Lower lobe of right lung (tissue), 2 donors: ENCODE data around the gene MARCHF2. TPM values are rescaled to one million over a fixed set of nuclear protein-coding genes. Genes with fewer than 3 reads are reported as not detected.
A peak's percentile ranks its signal among the peaks of the same experiment; 100 is the strongest.

Source experiments
- ATAC-seq, 2 donors: fragments of 200-7000 bp; cut with Tn5 transposase; one replicate each; pipeline ENCODE4 v1.9.1; 2020 to 2022; ENCODE audit warnings: mild to moderate bottlenecking in 2 of 2, moderate library complexity in 2 of 2
- DNase-seq: peaks from one replicate; pipeline ENCODE4 v3.0.0-alpha.2; 2020
- H3K27ac ChIP-seq: fragments of 200-600 bp; one replicate; pipeline ENCODE4 v1.8.0; 2022
- H3K27me3 ChIP-seq: fragments of 200-600 bp; one replicate; pipeline ENCODE4 v1.8.0; 2022; ENCODE audit warnings: low read depth
- H3K36me3 ChIP-seq: fragments of 200-600 bp; one replicate; pipeline ENCODE4 v1.8.0; 2022; ENCODE audit warnings: mild to moderate bottlenecking
- H3K4me1 ChIP-seq: fragments of 200-600 bp; one replicate; pipeline ENCODE4 v1.8.0; 2022
- H3K4me3 ChIP-seq: fragments of 200-600 bp; one replicate; pipeline ENCODE4 v1.8.0; 2022; ENCODE audit warnings: mild to moderate bottlenecking
- H3K9me3 ChIP-seq: fragments of 200-600 bp; one replicate; pipeline ENCODE4 v1.8.0; 2022
- intact Hi-C: fragments of 100-400 bp; cut with DNase I; formaldehyde crosslinking; loops from one replicate; pipeline ENCODE4 v1.11.0; 2022
- total RNA-seq: library from RNA; stranded (reverse); fragmentation: NEBNext Ultra II Directional; extraction: Animal tissue kit (Norgen Biotek cat#: 25700); gene quantifications from one replicate; pipeline ENCODE4 v1.2.1, GENCODE V29; 2021
- TF ChIP-seq, protein P1 (sequence below): fragments of 200-600 bp; IDR thresholded peaks from one replicate; pipeline ENCODE4 v1.8.0; 2022; ENCODE audit warnings: antibody characterized with exemption, mild to moderate bottlenecking
- donor health status: DM: no; HTN: yes; CAD: no; lungs with severe emphysema.

The MARCHF2 gene
- total RNA-seq, 1 donor from 2014 or later = 60.1 TPM

DNA sequence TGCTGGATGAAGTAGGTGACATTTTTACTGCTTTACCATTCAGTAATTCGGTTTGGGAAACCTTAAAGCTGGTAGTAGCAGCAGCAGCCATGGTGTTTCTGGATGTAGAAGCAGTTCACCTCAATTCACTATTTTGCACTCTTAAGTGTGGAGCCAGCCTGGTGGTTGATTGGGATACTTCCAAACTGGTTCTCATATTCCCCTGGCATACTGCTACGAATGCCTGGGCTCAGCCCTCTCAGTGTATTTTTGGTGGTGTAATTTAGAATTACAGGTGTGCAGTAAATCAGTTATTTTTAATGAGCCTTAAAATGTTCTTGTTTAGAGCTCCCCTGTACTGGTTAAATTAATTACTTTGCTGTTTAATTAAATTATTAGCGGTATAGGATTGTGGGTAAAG lies 44.1 kb downstream of the MARCHF2 start:
- Histone ChIP-seq H3K4me1 (peaks cover 91% of the 10 kb centered on the region), H3K9me3 (no peaks in the 10 kb centered on the region), H3K27me3 (no peaks in the 10 kb centered on the region), H3K27ac (no peak overlapping the region), H3K36me3 (peaks cover 47% of the 10 kb centered on the region), H3K4me3 (no peak overlapping the region)
- TF ChIP-seq, protein P1, sequence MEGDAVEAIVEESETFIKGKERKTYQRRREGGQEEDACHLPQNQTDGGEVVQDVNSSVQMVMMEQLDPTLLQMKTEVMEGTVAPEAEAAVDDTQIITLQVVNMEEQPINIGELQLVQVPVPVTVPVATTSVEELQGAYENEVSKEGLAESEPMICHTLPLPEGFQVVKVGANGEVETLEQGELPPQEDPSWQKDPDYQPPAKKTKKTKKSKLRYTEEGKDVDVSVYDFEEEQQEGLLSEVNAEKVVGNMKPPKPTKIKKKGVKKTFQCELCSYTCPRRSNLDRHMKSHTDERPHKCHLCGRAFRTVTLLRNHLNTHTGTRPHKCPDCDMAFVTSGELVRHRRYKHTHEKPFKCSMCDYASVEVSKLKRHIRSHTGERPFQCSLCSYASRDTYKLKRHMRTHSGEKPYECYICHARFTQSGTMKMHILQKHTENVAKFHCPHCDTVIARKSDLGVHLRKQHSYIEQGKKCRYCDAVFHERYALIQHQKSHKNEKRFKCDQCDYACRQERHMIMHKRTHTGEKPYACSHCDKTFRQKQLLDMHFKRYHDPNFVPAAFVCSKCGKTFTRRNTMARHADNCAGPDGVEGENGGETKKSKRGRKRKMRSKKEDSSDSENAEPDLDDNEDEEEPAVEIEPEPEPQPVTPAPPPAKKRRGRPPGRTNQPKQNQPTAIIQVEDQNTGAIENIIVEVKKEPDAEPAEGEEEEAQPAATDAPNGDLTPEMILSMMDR = no peak
- DNase-seq (no peak), ATAC-seq (no peak)
- intact Hi-C loops = no loop called here

DNA sequence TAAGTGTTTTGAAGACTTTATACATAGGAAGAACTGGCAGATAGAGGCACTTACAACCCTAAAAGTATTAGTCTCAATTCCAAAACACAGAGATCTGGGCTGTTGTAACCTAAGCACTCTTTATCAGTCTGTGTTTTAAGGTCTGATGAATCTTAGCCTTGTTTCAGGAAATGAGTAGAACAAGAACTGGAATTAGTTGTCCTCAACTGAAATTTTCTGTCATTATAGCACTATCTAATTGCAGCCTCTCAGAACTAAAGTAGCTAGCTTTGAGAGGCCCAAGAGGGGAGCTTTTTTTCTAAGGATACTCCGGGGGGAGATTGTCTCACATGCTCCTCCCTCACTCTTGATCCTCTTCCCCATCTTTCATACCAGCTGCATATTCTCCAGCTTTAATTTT lies 44.7 kb downstream of the MARCHF2 start:
- Histone ChIP-seq H3K9me3 (no peaks in the 10 kb centered on the region), H3K4me3 (no peak overlapping the region), H3K4me1 (peaks cover 91% of the 10 kb centered on the region), H3K36me3 (peaks cover 47% of the 10 kb centered on the region), H3K27me3 (no peaks in the 10 kb centered on the region), H3K27ac (no peak overlapping the region)
- DNase-seq = no peak
- ATAC-seq = no peak
- intact Hi-C loops = no loop called here
- TF ChIP-seq, protein P1 = no peak

DNA sequence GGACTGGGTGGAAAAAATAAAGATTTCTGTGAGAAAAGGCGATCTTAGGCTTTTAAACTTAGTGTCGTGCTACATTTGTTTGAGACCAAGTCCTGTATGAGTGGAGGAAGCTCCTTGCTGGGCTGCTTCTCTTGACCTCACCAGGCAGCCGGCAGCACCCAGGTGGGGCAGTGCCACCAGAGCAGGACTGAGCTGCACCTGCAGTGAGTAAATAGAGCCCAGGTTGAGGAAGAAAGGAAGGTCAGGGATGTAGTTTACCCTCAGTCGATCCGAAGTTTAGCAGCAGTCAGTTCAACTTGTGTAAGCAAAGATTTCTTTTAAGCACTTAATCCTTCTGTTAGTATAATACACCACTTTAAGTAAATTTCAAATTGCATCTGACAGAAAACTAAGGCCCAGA lies 45.3 kb downstream of the MARCHF2 start:
- TF ChIP-seq, protein P1 = no peak
- peaks cover 89% of the 10 kb centered on the region for H3K4me1 ChIP-seq
- no peaks in the 10 kb centered on the region for H3K27me3 ChIP-seq
- no peak overlapping the region for H3K4me3 ChIP-seq
- H3K9me3 ChIP-seq = no peaks in the 10 kb centered on the region
- intact Hi-C loops = no loop called here
- H3K27ac ChIP-seq = no peak overlapping the region
- ATAC-seq (peak in 1 of 2 donors; percentile 45), DNase-seq (no peak)
- peaks cover 47% of the 10 kb centered on the region for H3K36me3 ChIP-seq

DNA sequence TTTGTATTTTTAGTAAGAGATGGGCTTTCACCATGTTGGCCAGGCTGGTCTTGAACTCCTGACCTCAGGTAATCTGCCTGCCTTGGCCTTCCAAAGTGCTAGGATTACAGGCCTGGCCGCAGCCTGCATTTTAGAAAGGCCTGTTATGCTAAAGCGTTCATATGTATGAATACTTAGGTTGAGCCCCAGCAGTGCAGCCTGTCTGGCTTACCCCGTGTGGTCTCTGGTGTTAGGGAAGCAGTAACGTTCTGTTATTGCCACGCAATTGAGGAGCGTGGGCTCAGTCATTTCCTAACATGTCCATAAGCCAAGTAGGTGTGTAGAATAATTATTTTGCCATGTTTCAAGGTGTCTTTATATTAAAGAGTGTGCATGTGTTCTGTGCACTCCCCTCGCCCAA lies 46.0 kb downstream of the MARCHF2 start:
- Histone ChIP-seq H3K4me1 (peaks cover 88% of the 10 kb centered on the region), H3K27ac (peak overlapping the region; percentile 57), H3K27me3 (no peaks in the 10 kb centered on the region), H3K36me3 (peaks cover 54% of the 10 kb centered on the region), H3K9me3 (no peaks in the 10 kb centered on the region), H3K4me3 (no peak overlapping the region)
- ATAC-seq = no peak
- no peak for DNase-seq
- TF ChIP-seq, protein P1 = no peak
- intact Hi-C loops = no loop called here

DNA sequence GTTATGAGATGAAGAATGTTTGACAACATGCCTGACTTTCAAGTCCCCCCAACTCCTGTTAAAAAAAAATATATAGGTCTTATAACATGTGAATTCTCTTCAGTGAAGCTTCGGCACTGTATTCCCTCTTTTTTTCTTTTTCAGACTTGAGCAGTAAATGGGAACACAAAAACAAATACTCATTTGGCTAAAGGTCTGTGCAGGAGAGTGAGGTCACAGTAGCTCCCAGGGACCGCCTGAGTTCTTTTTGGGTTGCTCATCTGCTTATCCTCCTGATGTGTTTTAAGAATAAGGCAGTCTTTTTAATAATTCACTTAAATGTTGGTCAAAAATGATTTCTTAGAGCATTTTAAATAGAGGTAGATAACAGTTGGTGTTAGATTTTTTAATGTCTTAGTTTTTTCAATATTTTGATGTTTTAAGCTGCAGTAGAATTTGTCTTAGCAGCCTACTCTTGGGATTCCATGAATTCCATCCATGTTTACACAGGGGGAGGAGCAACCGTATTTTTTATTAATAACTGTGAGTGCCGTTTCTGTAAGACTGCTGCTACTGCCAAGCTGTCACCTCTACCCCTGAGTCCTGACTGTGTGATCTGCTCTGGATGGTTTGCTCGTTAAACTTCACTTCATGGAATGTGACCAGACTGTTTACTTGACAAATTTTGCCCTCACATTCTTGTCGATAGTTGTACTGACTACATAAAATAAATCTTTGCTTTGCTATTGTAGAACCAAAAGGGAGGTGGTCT lies 46.6 kb downstream of the MARCHF2 start:
- DNase-seq = no peak
- intact Hi-C loops = no loop called here
- Histone ChIP-seq H3K4me1 (peaks cover 82% of the 10 kb centered on the region), H3K36me3 (peaks cover 60% of the 10 kb centered on the region), H3K27ac (peak overlapping the region; percentile 57), H3K9me3 (no peaks in the 10 kb centered on the region), H3K27me3 (no peaks in the 10 kb centered on the region), H3K4me3 (peak overlapping the region; percentile 7)
- ATAC-seq = peak; percentile 77 to 80
- TF ChIP-seq, protein P1 = no peak
